Fibroblast of lung (primary cell): ENCODE results near the gene BDH1.

ENCODE experiments used
- CTCF ChIP-seq, 2 donors: IDR thresholded peaks in 1 of 2; conservative IDR thresholded peaks in 1 of 2; 1 replicate in 1 of 2; 2 replicates in 1 of 2; pipeline ENCODE4 v1.5.1; 2011 to 2012; ENCODE audit warnings: low read length in 2 of 2, control low read depth in 1 of 2, inconsistent platforms in 1 of 2, low read depth in 1 of 2, mild to moderate bottlenecking in 1 of 2
- EZH2 ChIP-seq: IDR thresholded peaks from 2 replicates; pipeline ENCODE4 v1.5.1; 2012; ENCODE audit warnings: low read length, control low read depth, mild to moderate bottlenecking; ENCODE audit errors: missing control alignments

DNA sequence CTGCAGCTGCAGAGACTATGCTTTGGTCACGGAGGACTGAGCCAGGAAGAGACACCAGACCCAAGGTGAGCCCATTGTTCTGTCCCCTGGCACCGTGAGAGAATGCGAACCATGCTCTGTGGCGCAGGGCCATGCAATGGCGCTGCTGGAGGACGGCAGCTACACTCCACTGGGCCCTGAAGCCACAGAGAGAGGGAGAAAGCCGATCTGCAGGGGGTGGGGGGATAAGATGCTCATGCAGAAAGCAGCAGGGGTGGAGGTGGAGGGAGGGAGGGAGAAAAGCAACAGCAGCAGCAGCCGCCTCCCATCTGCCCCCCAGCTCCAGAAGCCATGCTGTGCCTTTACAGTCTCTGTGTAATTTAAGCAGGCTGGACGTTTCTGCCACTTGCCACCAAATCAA, 5.3 kb downstream of the BDH1 start:
- TF ChIP-seq CTCF (conservative IDR thresholded peaks at IDR 0.05 in 1 of 2, IDR thresholded peaks at IDR 0.05 in 1 of 2; ENCODE audit: low read depth in 1 of 2, low read length in 2 of 2) (no peak), EZH2 (no peak)
